ENCODE measurements around the gene RNF207. TPM values are rescaled to one million over a fixed set of nuclear protein-coding genes. Genes with fewer than 3 reads are reported as not detected.

Gene RNF207
- total and polyA plus RNA-seq, 10 of the 15 experiments (the other 5 are each of a cell fraction or from before 2014, with no cell fraction given): 1.7 to 36.4 (median 13.1) TPM

DNA sequence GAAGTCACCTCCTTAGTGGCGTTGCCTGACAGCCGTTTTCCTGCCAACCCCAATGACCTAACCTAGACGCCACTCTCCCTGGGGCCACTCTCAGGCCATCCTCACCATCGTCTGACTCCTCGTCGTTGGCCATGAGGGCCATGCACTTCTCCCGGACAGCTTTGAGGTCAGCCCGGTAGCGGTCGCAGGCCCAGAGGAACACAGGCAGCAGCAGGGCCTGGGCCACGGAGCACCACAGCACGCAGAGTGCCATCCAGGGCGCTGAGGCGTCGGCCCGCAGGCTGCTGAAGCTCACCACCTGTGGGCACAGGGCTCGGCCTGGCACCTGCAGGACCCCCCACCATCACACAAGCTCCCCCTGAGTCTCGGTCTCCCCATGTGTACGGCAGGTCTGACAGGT lies 45.3 kb downstream of the RNF207 start (continued):
- TF ChIP-seq, protein P1, sequence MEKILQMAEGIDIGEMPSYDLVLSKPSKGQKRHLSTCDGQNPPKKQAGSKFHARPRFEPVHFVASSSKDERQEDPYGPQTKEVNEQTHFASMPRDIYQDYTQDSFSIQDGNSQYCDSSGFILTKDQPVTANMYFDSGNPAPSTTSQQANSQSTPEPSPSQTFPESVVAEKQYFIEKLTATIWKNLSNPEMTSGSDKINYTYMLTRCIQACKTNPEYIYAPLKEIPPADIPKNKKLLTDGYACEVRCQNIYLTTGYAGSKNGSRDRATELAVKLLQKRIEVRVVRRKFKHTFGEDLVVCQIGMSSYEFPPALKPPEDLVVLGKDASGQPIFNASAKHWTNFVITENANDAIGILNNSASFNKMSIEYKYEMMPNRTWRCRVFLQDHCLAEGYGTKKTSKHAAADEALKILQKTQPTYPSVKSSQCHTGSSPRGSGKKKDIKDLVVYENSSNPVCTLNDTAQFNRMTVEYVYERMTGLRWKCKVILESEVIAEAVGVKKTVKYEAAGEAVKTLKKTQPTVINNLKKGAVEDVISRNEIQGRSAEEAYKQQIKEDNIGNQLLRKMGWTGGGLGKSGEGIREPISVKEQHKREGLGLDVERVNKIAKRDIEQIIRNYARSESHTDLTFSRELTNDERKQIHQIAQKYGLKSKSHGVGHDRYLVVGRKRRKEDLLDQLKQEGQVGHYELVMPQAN (conservative IDR thresholded peaks at IDR 0.05): no peak

DNA sequence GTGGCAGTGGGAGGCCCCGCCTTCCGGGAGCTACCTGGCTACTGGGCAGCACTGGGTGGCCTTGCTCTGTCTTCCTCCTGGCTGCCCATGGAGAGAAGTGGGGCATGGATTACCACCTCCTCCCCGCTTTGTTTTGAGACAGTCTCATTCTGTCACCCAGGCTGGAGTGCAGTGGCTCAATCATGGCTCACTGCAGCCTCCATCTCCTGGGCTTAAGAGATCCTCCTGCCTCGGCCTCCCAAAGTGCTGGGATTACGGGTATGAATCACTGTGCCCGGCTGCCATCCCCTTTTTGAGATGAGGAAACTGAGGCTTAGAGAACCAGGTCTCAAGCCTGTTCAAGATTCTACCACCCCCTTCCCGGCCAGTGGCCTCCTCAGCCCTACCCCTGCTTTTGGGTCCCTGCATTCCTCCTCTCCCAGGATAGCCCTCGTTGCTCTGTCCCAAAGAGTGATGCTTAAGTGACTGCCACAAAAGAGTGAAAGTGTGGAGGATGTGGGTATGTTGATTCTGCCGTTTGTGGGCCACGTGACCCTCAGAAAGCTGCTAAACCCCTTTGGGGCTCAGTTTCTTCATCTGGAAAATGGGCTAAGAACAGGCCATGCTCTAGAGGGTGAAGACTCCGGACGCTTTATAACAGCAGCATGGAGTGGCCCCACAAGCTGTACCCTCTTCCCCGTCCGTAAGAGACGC lies 45.9 kb downstream of the RNF207 start:
- no peaks in the 10 kb centered on the region for H3K36me3 ChIP-seq (ENCODE audit: control insufficient read depth in 2 of 2, insufficient read depth in 2 of 2, low read length in 1 of 2)
- no peak overlapping the region for H3K27ac ChIP-seq (ENCODE audit: control insufficient read depth, insufficient read depth)
- CTCF ChIA-PET: interaction anchor here (0.9 kb wide), 1 partner anchor 106 kb away, joined by 4 read pairs; no protein-coding TSS in a partner anchor
- H3K9ac ChIP-seq (ENCODE audit: control insufficient read depth, insufficient read depth, low read length): no peak overlapping the region
- no peaks in the 10 kb centered on the region for H4K20me1 ChIP-seq (ENCODE audit: control insufficient read depth, insufficient read depth)
- FAIRE-seq (no peak), DNase-seq (ENCODE audit: low read depth, low spot score) (no peak), ATAC-seq (no peak)
- SMC1A ChIA-PET (ENCODE audit: uncharacterized antibody, unreplicated experiment): no interaction called here
- no peak overlapping the region for H3K4me3 ChIP-seq
- WGBS (ENCODE audit: insufficient coverage, insufficient replicate concordance, low lambda C conversion rate, missing lambda C conversion rate): 39% methylated on average over 13 of the region's 15 CpGs
- RAD21 ChIA-PET (ENCODE audit: unreplicated experiment): interaction anchor here (0.6 kb wide), 1 partner anchor 22 kb away, joined by 4 read pairs; no protein-coding TSS in a partner anchor
- H3K27me3 ChIP-seq (replicated peaks in 1 of 2; ENCODE audit: control insufficient read depth in 2 of 2, insufficient read depth in 2 of 2, low read length in 1 of 2): peaks cover 0 to 7% of the 10 kb centered on the region in 2 experiments; a peak in 3 of 4 replicates
- no peak overlapping the region for H2AFZ ChIP-seq (ENCODE audit: control insufficient read depth, low read depth, low read length)
- H3K9me3 ChIP-seq (replicated peaks; ENCODE audit: control insufficient read depth, insufficient read depth, low read length): no peaks in the 10 kb centered on the region
- intact Hi-C loops (cut with micrococcal nuclease; ENCODE audit: unreplicated experiment) (no loop called here), in situ Hi-C loops (cut with MboI) (loop anchor here (5.0 kb wide), 1 partner anchor 150 kb away; no protein-coding TSS in a partner anchor)
- no peak overlapping the region for H3K4me2 ChIP-seq (ENCODE audit: control insufficient read depth, insufficient read depth)
- H3K4me1 ChIP-seq (ENCODE audit: control insufficient read depth, insufficient read depth, low read length): no peaks in the 10 kb centered on the region
- no TSS peak for BruUV-seq (replicated peaks)
- TF ChIP-seq MTA3 (IDR thresholded peaks at IDR 0.05; ENCODE audit: borderline replicate concordance, low read length) (no peak), TCF12 (IDR thresholded peaks at IDR 0.05; ENCODE audit: low read depth, low read length) (no peak)
- TF ChIP-seq, protein P2, sequence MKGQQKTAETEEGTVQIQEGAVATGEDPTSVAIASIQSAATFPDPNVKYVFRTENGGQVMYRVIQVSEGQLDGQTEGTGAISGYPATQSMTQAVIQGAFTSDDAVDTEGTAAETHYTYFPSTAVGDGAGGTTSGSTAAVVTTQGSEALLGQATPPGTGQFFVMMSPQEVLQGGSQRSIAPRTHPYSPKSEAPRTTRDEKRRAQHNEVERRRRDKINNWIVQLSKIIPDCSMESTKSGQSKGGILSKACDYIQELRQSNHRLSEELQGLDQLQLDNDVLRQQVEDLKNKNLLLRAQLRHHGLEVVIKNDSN (IDR thresholded peaks at IDR 0.05; ENCODE audit: borderline replicate concordance, extremely low read length, insufficient read depth, low read depth, low read length): peak; percentile 22
- POLR2A ChIA-PET: interaction anchor here (1.1 kb wide), 1 partner anchor 89 kb away, joined by 3 read pairs; no protein-coding TSS in a partner anchor
- no peaks in the 10 kb centered on the region for H3K79me2 ChIP-seq (ENCODE audit: control insufficient read depth, insufficient read depth, low read length)

Data from GM12878 (cell line).